Cardiac fibroblast (primary cell): ENCODE results near the gene POLE.
A peak's percentile ranks its signal among the peaks of the same experiment; 100 is the strongest.
"Not testable (repeated sequence)": the region's sequence is repeated elsewhere in the genome, so short reads cannot be mapped to it uniquely, and the experiment has no call there.

Source experiments
- DNase-seq, 2 donors: peaks; one replicate each; pipeline versions ENCODE4 v3.0.0 to v3.0.0-alpha.2; 2010; ENCODE audit warnings: low read depth in 2 of 2
- H3K4me3 ChIP-seq, 2 donors: replicated peaks in 1 of 2; 1 replicate in 1 of 2; 2 replicates in 1 of 2; pipeline ENCODE4 v1.5.1; 2011; ENCODE audit warnings: low read depth in 2 of 2, low read length in 2 of 2, mild to moderate bottlenecking in 2 of 2, moderate library complexity in 1 of 2
- TF ChIP-seq, protein P1 (sequence below): IDR thresholded peaks from one replicate; pipeline ENCODE4 v1.5.1; 2011; ENCODE audit warnings: low read depth, mild to moderate bottlenecking, low read length, inconsistent platforms

The POLE gene

DNA sequence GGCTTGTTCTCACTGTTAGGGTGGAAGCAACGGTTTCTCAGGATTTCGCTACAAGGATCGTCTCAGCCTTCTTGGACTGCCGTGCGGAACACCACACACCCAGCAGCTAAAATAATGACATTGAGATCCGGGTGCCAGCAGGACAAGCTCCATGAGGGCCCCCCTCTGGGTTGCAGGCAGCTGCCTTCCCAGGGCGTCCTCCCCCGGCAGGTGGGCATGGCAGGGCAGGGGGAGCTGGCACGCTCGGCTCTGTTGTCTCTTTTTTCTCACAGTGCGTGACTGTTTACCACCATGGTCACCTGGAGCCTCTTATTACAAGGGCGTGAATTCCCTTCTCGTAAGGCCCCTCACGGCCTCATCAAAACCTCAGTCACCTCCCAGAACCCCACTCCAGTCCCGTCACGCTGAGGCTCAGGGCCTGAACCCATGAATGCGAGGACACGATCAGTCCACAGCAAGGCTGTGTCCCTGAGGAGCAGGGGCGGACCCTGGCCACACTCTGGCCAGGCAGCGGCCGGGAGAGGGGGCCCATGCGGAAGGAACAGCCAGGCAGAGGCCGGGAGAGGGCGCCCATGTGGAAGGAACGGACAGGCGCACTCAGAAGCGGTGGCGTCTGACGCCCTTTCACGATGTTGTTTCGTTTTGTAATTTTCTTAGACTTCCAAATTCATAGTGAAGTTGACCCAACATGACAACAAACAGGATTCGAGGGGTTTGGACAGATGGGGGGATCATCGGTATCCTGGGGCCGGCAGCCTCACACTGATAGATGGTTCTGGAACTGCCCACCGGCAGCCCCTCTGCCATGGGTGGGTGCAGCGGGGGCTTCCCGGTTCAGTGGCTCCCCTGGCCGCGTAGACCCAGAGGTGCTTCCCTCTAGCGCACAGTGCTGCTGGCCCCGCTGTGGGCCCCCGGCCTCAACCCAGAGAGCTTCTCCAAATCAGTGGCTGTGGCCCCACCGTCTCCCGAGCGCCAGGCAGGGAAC, 86.8 kb downstream of the POLE start:
- DNase-seq: peak; percentile 75 to 78
- TF ChIP-seq, protein P1, sequence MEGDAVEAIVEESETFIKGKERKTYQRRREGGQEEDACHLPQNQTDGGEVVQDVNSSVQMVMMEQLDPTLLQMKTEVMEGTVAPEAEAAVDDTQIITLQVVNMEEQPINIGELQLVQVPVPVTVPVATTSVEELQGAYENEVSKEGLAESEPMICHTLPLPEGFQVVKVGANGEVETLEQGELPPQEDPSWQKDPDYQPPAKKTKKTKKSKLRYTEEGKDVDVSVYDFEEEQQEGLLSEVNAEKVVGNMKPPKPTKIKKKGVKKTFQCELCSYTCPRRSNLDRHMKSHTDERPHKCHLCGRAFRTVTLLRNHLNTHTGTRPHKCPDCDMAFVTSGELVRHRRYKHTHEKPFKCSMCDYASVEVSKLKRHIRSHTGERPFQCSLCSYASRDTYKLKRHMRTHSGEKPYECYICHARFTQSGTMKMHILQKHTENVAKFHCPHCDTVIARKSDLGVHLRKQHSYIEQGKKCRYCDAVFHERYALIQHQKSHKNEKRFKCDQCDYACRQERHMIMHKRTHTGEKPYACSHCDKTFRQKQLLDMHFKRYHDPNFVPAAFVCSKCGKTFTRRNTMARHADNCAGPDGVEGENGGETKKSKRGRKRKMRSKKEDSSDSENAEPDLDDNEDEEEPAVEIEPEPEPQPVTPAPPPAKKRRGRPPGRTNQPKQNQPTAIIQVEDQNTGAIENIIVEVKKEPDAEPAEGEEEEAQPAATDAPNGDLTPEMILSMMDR: peak; percentile 83
- peak overlapping the region; percentile 41 to 54 for H3K4me3 ChIP-seq

DNA sequence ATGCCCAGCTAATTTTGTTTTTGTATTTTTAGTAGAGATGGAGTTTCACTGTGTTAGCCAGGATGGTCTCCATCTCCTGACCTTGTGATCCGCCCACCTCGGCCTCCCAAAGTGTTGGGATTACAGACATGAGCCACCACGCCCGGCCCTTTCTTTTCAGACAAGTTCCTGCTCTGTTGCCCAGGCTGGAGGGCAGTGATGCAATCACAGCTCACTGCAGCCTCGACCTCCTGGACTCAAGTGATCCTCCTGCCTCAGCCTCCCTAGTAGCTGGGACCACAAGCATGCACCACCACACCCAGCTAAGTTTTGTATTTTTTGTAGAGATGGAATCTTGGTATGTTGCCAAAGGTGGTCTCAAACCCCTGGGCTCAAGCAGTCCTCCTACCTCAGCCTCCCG, 87.6 kb downstream of the POLE start:
- H3K4me3 ChIP-seq, DNase-seq: not testable (repeated sequence)

DNA sequence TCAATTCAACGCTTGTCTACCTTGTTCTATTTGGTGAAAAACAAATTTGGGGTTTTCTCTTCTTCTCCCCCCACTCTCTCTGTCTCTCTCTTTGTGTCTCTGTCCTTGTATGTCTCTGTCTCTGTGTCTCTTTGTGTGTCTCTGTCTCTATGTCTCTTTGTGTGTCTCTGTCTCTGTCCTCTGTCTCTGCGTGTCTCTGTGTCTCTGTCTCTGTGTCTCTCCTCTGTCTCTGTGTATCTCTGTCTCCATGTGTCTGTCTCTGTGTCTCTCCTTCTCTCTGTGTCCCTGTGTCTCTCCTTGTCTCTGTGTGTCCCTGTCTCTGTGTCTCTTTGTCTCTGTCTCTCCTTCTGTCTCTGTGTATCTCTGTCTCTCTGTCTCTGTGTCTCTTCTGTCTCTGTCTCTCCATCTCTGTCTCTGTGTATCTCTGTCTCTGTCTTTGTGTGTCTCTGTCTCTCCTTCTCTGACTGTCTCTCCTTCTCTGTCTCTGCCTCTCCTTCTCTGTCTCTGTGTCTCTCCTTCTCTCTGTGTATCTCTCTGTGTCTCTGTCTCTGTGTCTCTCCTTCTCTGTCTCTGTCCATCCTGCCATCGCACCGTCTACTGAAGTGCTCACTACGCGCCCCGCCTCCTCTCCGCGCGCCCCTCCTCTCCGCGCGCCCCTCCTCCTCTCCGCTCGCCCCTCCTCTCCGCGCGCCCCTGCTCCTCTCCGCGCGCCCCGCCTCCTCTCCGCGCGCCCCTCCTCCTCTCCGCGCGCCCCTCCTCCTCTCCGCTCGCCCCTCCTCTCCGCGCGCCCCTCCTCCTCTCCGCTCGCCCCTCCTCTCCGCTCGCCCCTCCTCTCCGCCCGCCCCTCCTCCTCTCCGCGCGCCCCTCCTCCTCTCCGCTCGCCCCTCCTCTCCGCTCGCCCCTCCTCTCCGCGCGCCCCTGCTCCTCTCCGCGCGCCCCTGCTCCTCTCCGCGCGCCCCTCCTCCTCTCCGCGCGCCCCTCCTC, 89.5 kb downstream of the POLE start:
- peak; percentile 59 to 89 for DNase-seq
- TF ChIP-seq, protein P1: no peak
- peak overlapping the region; percentile 14 to 47 for H3K4me3 ChIP-seq

DNA sequence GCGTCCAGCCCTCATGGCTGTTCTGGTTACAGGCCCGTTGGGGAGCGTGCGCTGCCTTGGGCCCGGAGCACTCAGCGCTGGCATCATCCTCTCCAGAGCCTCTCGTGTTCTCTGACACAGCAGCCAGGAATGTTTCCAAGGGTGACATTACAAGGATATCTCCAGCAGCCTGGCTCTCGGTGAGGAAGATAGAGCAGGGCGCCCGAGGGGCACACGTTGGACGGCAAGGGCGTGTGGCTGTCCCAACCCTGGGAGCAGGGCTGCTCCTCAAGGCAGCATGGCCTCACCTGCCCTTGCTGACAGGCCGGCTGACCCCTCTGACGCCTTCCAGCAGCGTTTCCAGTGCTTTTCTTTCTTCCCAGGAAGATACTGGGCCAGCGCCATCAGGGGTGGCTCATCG, 91.1 kb downstream of the POLE start:
- TF ChIP-seq, protein P1: no peak
- no peak overlapping the region for H3K4me3 ChIP-seq
- DNase-seq: peak; percentile 44 to 69

DNA sequence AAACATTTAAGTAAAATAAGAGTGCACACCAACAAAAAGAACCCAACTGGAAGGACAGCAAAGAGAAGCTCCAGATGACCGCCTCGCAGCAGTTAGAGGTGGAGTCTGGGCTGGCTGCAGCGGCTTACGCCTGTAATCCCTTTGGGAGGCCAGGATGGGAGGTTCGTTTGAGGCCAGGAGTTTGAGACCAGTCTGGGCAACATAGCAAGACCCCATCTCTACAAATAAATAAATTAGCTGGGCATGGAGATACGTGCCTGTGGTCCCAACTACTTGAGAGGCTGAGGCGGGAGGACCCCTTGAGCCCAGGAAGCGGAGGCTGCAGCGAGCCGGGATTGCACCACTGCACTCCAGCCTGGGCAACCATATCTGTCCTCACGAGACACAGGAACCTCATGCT, 92.0 kb downstream of the POLE start:
- H3K4me3 ChIP-seq: no peak overlapping the region
- TF ChIP-seq, protein P1: no peak
- DNase-seq: no peak

DNA sequence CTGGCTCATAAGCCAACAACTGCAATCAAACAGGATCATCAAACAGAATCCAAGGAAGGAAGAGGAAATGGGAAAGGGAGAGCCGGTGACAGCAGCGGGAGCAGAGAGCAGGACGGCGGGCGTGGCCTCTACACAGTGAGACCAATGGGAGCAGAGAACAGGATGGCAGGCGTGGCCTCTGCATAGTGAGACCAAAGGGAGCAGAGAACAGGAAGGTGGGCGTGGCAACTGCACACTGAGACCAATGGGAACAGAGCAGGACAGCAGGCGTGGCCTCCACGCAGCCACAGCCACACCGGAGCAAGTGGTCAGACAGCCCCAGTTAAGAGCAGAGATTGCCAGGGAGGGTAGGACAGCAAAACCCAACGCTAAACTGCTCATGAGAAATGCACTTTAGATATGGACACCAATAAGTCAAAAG, 93.2 kb downstream of the POLE start:
- no peak overlapping the region for H3K4me3 ChIP-seq
- TF ChIP-seq, protein P1: no peak
- peak; percentile 40 to 88 for DNase-seq
